CD8-positive, alpha-beta memory T cell (primary cell): ENCODE data around the gene HSPA4. TPM values are rescaled to one million over a fixed set of nuclear protein-coding genes. Genes with fewer than 3 reads are reported as not detected.
A peak's percentile ranks its signal among the peaks of the same experiment; 100 is the strongest.
"Not testable (repeated sequence)": the region's sequence is repeated elsewhere in the genome, so short reads cannot be mapped to it uniquely, and the experiment has no call there.

Source experiments
- CTCF ChIA-PET: fragments of 350-600 bp; sonication (Branson Sonifier 250); formaldehyde crosslinking; loops from one replicate; lab custom pipeline; 2021; ENCODE audit warnings: antibody characterized with exemption; lab: Charles Lee
- POLR2A ChIA-PET: fragments of 350-600 bp; sonication (Branson Sonifier 250); formaldehyde crosslinking; loops from one replicate; lab custom pipeline; 2021; ENCODE audit warnings: antibody characterized with exemption; lab: Charles Lee
- DNase-seq, 5 donors: peaks; one replicate each; pipeline versions ENCODE4 v3.0.0 to v3.0.0-alpha.2; 2020 to 2022; ENCODE audit warnings: mixed read lengths in 1 of 5
- H3K27ac ChIP-seq: one replicate; pipeline ENCODE4 v1.7.0; 2013; ENCODE audit warnings: low read depth, mild to moderate bottlenecking, low read length, moderate library complexity
- H3K27me3 ChIP-seq: 2 replicates; pipeline ENCODE4 v1.7.0; 2013; ENCODE audit warnings: low read length, mild to moderate bottlenecking; ENCODE audit not compliant: insufficient read depth, poor library complexity, severe bottlenecking
- H3K36me3 ChIP-seq: 2 replicates; pipeline ENCODE4 v1.7.0; 2013; ENCODE audit warnings: mild to moderate bottlenecking, low read length, moderate library complexity; ENCODE audit not compliant: insufficient read depth
- H3K4me1 ChIP-seq: 2 replicates; pipeline ENCODE4 v1.7.0; 2013; ENCODE audit warnings: mild to moderate bottlenecking, low read length, moderate library complexity; ENCODE audit not compliant: insufficient read depth
- H3K4me3 ChIP-seq: 2 replicates; pipeline ENCODE4 v1.7.0; 2013; ENCODE audit warnings: mild to moderate bottlenecking, low read length
- H3K9me3 ChIP-seq: 2 replicates; pipeline ENCODE4 v1.7.0; 2013; ENCODE audit warnings: mild to moderate bottlenecking, low read length
- H3K27ac Mint-ChIP-seq, 8 donors: one replicate each; pipeline ENCODE4 v1.8.0; 2020 to 2021; ENCODE audit warnings: mixed read lengths in 8 of 8, mild to moderate bottlenecking in 6 of 8, inconsistent platforms in 3 of 8, moderate library complexity in 3 of 8
- H3K27me3 Mint-ChIP-seq, 2 donors: one replicate each; pipeline ENCODE4 v1.8.0; 2020 to 2021; ENCODE audit warnings: mixed read lengths in 2 of 2, mild to moderate bottlenecking in 1 of 2, moderate library complexity in 1 of 2
- H3K36me3 Mint-ChIP-seq, 3 donors: one replicate each; pipeline ENCODE4 v1.8.0; 2020 to 2021; ENCODE audit warnings: mixed read lengths in 3 of 3, inconsistent platforms in 1 of 3, mild to moderate bottlenecking in 1 of 3
- H3K4me1 Mint-ChIP-seq, 3 donors: one replicate each; pipeline ENCODE4 v1.8.0; 2020 to 2021; ENCODE audit warnings: mixed read lengths in 3 of 3, inconsistent platforms in 1 of 3, mild to moderate bottlenecking in 1 of 3
- H3K4me3 Mint-ChIP-seq, 7 donors: one replicate each; pipeline ENCODE4 v1.8.0; 2020 to 2021; ENCODE audit warnings: mixed read lengths in 7 of 7, mild to moderate bottlenecking in 6 of 7, moderate library complexity in 4 of 7, inconsistent platforms in 2 of 7
- H3K9me3 Mint-ChIP-seq, 5 donors: one replicate each; pipeline ENCODE4 v1.8.0; 2020 to 2022; ENCODE audit warnings: mixed read lengths in 5 of 5, mild to moderate bottlenecking in 3 of 5, moderate library complexity in 2 of 5, inconsistent platforms in 1 of 5
- polyA plus RNA-seq: library from polyadenylated mRNA; unstranded; fragments of 300-500 nt; fragmentation: Illumina TruSeq; gene quantifications from one replicate; pipeline ENCODE4 v1.2.3, GENCODE V29; 2021
- total RNA-seq, 2 experiments: library from RNA; stranded (reverse); gene quantifications; one replicate each; pipeline ENCODE4 v1.2.3, GENCODE V29; 2021

The HSPA4 gene
- total and polyA plus RNA-seq, 3 experiments from 2014 or later: 39.8 to 244 (median 236) TPM

DNA sequence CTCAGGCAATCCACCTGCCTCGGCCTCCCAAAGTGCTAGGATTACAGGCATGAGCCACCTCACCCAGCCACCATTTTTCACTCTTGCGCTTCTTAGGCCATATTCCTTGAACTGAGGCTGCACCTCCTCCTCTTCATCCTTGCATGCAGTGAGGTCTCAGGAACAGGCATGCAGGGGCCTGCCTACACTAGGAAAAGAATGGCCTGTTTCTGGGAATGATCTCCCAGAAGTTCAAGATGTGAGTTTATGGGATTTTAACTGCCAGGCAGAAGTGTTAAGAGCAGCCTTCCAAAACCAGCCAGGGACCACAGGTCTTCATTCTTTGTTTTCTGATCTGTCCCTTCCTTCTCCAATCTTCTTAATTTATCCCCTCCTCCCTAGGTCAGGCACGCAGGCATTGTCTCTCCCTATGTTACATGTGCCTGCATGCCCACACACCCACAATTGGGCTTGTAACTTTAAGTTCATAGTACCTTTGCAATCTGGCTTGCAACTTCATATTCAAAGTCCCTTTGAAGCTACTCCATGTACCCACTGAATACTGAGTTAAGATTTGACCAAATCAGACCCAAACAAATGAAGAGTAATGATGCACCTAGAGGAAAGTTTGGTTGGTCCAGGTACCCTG, 10.5 kb upstream of the HSPA4 start:
- Histone ChIP-seq H3K27me3 (no peaks in the 10 kb centered on the region), H3K27ac (no peak overlapping the region), H3K4me1 (no peaks in the 10 kb centered on the region), H3K36me3 (no peaks in the 10 kb centered on the region), H3K9me3 (no peaks in the 10 kb centered on the region), H3K4me3 (no peak overlapping the region)
- no peak for DNase-seq
- Mint-ChIP-seq H3K27ac (no peak overlapping the region), H3K36me3 (peaks cover 0 to 2% (median 0%) of the 10 kb centered on the region in 3 donors), H3K4me1 (no peaks in the 10 kb centered on the region), H3K9me3 (no peaks in the 10 kb centered on the region), H3K4me3 (no peak overlapping the region), H3K27me3 (peaks cover 0 to 3% of the 10 kb centered on the region in 2 donors)
- ChIA-PET POLR2A (no interaction called here), CTCF (no interaction called here)

- Mint-ChIP-seq H3K4me1 (no peaks in the 10 kb centered on the region), H3K27ac (no peak overlapping the region), H3K9me3 (no peaks in the 10 kb centered on the region), H3K36me3 (peaks cover 0 to 2% (median 0%) of the 10 kb centered on the region in 3 donors), H3K27me3 (peaks cover 0 to 3% of the 10 kb centered on the region in 2 donors), H3K4me3 (no peak overlapping the region)
- H3K27me3 ChIP-seq: no peaks in the 10 kb centered on the region
- no peak overlapping the region for H3K4me3 ChIP-seq
- H3K4me1 ChIP-seq: no peaks in the 10 kb centered on the region
- ChIA-PET POLR2A (no interaction called here), CTCF (no interaction called here)
- no peaks in the 10 kb centered on the region for H3K9me3 ChIP-seq
- no peak for DNase-seq
- no peaks in the 10 kb centered on the region for H3K36me3 ChIP-seq
- no peak overlapping the region for H3K27ac ChIP-seq
Measured at GRCh38 chr5:133041910-133042309, 9.9 kb upstream of the HSPA4 start.

DNA sequence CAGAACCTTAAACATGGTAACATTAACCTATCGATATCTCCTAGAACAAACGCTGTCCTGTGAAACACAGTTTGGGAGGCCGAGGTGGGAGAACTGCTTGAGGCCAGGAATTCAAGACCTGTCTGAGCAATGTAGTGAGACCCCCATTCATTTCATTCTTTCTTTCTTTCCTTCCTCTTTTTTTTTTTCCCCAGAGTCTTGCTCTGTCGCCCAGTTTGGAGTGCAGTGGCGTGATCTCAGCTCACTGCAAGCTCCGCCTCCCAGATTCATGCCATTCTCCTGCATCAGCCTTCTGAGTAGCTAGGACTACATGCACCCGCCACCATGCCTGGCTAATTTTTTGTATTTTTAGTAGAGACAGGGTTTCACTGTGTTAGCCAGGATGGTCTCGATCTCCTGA, 5.3 kb upstream of the HSPA4 start:
- H3K4me1 Mint-ChIP-seq: peaks cover 14 to 22% (median 21%) of the 10 kb centered on the region in 3 donors
- DNase-seq, H3K27me3 ChIP-seq, H3K27ac ChIP-seq, H3K9me3 Mint-ChIP-seq, H3K36me3 Mint-ChIP-seq, H3K4me3 ChIP-seq, CTCF ChIA-PET, H3K4me3 Mint-ChIP-seq, H3K9me3 ChIP-seq, H3K36me3 ChIP-seq, H3K27me3 Mint-ChIP-seq: not testable (repeated sequence)
- H3K27ac Mint-ChIP-seq: peak overlapping the region in 1 of 8 donors; percentile 54
- H3K4me1 ChIP-seq: peaks cover 11% of the 10 kb centered on the region
- POLR2A ChIA-PET: interaction anchor here (0.8 kb wide), 1 partner anchor 83 kb away, joined by 11 read pairs; no protein-coding TSS in a partner anchor

GRCh38 chr5:133047404-133047803, 4.4 kb upstream of the HSPA4 start:
- peaks cover 11% of the 10 kb centered on the region for H3K4me1 ChIP-seq
- POLR2A ChIA-PET: interaction anchor here (0.8 kb wide), 1 partner anchor 84 kb away, joined by 11 read pairs; no protein-coding TSS in a partner anchor

DNA sequence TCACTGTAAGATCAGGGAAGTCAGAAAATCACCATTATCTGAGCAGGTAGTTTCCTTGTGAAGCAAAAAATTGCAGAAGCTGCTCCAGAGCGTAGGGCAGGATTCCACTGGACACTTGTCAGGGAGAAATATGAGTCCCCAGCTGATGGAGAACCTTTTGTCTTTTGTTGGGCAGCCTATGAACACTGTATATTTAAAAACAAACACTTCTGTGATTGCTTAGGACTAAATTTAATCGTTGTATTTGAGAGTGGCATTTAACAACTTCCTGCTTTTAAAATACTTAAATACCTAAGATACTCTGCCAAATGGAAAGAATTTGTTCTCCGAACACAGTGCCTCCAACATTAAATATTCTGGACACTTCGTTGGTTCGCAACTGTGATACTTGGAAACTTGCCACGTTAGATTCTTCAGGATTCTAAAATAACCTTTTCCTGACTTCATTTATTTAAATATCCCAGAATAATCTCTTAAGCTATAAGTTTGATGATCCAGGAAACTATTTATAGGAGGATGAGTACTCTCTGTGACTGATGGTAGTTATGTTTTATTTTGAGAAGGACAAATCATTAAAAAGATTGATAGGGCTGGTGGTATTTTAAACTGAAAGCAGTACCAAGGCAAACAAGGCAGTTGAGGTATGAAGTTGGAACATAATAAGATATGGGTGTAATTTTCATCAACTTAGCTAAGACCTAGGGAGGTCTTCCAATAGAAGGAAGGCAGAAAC, 2.7 kb upstream of the HSPA4 start:
- peaks cover 22% of the 10 kb centered on the region for H3K4me1 ChIP-seq
- no peaks in the 10 kb centered on the region for H3K36me3 ChIP-seq
- Mint-ChIP-seq H3K4me3 (peak overlapping the region in 4 of 7 donors; percentile 7 to 64 (median 54)), H3K4me1 (peaks cover 22 to 42% (median 40%) of the 10 kb centered on the region in 3 donors), H3K36me3 (peaks cover 0 to 20% (median 0%) of the 10 kb centered on the region in 3 donors), H3K27ac (peak overlapping the region; percentile 42 to 88 (median 72)), H3K27me3 (no peaks in the 10 kb centered on the region), H3K9me3 (no peaks in the 10 kb centered on the region)
- CTCF ChIA-PET: no interaction called here
- DNase-seq: no peak
- POLR2A ChIA-PET: no interaction called here
- no peak overlapping the region for H3K4me3 ChIP-seq
- no peaks in the 10 kb centered on the region for H3K9me3 ChIP-seq
- no peaks in the 10 kb centered on the region for H3K27me3 ChIP-seq
- no peak overlapping the region for H3K27ac ChIP-seq

More at GRCh38 chr5:133047404-133047803, 4.4 kb upstream of the HSPA4 start:
- CTCF ChIA-PET: interaction anchor here (1.1 kb wide), 1 partner anchor 84 kb away, joined by 3 read pairs; the partner anchor contains the start of gene AFF4
- Histone ChIP-seq H3K27me3 (no peaks in the 10 kb centered on the region), H3K36me3 (no peaks in the 10 kb centered on the region), H3K9me3 (no peaks in the 10 kb centered on the region), H3K4me3 (no peak overlapping the region), H3K27ac (no peak overlapping the region)
- peaks cover 0 to 13% (median 0%) of the 10 kb centered on the region in 3 donors for H3K36me3 Mint-ChIP-seq
- no peak for DNase-seq
- H3K9me3 Mint-ChIP-seq: no peaks in the 10 kb centered on the region
- H3K4me1 Mint-ChIP-seq: peaks cover 14 to 24% (median 23%) of the 10 kb centered on the region in 3 donors
- no peak overlapping the region for H3K4me3 Mint-ChIP-seq
- peaks cover 0 to under 1% of the 10 kb centered on the region in 2 donors for H3K27me3 Mint-ChIP-seq
- H3K27ac Mint-ChIP-seq: peak overlapping the region in 1 of 8 donors; percentile 50

- Histone ChIP-seq H3K27me3 (no peaks in the 10 kb centered on the region), H3K4me3 (no peak overlapping the region), H3K4me1 (peaks cover 22% of the 10 kb centered on the region), H3K36me3 (no peaks in the 10 kb centered on the region), H3K27ac (no peak overlapping the region), H3K9me3 (no peaks in the 10 kb centered on the region)
- H3K4me1 Mint-ChIP-seq: peaks cover 27 to 47% (median 46%) of the 10 kb centered on the region in 3 donors
- CTCF ChIA-PET: no interaction called here
- POLR2A ChIA-PET: no interaction called here
- peak overlapping the region; percentile 42 to 88 (median 72) for H3K27ac Mint-ChIP-seq
- DNase-seq: no peak
- no peaks in the 10 kb centered on the region for H3K27me3 Mint-ChIP-seq
- H3K36me3 Mint-ChIP-seq: peaks cover 0 to 24% (median 0%) of the 10 kb centered on the region in 3 donors
- peak overlapping the region in 3 of 7 donors; percentile 47 to 64 (median 61) for H3K4me3 Mint-ChIP-seq
- H3K9me3 Mint-ChIP-seq: no peaks in the 10 kb centered on the region
Measured at GRCh38 chr5:133049726-133050048, 2.1 kb upstream of the HSPA4 start.

- H3K27me3 ChIP-seq: no peaks in the 10 kb centered on the region
- peaks cover 22% of the 10 kb centered on the region for H3K4me1 ChIP-seq
- H3K9me3 ChIP-seq: no peaks in the 10 kb centered on the region
- peak overlapping the region; percentile 76 for H3K4me3 ChIP-seq
- Mint-ChIP-seq H3K4me3 (peak overlapping the region; percentile 96 to 99 (median 98)), H3K27me3 (no peaks in the 10 kb centered on the region), H3K36me3 (peaks cover 0 to 25% (median 0%) of the 10 kb centered on the region in 3 donors), H3K9me3 (no peaks in the 10 kb centered on the region), H3K4me1 (peaks cover 35 to 55% (median 54%) of the 10 kb centered on the region in 3 donors), H3K27ac (peak overlapping the region; percentile 99 to 100 (median 100))
- CTCF ChIA-PET: no interaction called here
- H3K27ac ChIP-seq: peak overlapping the region; percentile 98
- POLR2A ChIA-PET: interaction anchor here (0.6 to 2.1 kb wide), 4 partner anchors 21 to 121 kb away, joined by 6 to 50 read pairs (median 10); partner anchors contain the start of genes AFF4 and ZCCHC10
- peak in 1 of 5 donors; percentile 7 for DNase-seq
- no peaks in the 10 kb centered on the region for H3K36me3 ChIP-seq
Measured at GRCh38 chr5:133050521-133050920, 1.3 kb upstream of the HSPA4 start.
